Measurements from ENCODE around the gene PTTG1IP2. TPM values are rescaled to one million over a fixed set of nuclear protein-coding genes. Genes with fewer than 3 reads are reported as not detected.
"Not testable (repeated sequence)": the region's sequence is repeated elsewhere in the genome, so short reads cannot be mapped to it uniquely, and the experiment has no call there.

Gene PTTG1IP2
- total and polyA plus RNA-seq, 2 experiments from 2014 or later = not detected

DNA sequence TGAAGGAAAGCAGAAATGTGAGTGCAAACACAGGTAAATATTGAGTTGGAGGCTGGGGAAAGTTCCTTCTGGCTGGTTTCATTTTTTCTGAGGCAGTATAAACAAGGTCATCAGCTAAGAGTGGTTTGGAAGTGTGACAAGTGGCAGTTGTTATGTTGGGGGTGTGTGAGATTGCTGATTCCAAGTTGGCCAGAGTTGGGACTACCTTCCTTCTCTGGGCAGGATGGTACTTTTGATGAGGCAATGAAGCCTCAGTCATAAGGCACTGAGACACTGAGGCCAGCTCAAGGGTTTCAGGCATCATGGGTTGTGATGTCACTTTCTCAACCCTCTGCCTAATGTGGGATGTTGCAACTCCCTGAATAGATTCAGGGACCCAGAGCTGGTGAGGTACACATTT, 8.2 kb upstream of the PTTG1IP2 start (continued):
- no peak for TF ChIP-seq ZNF331 (CRISPR knock-in tag; IDR thresholded peaks at IDR 0.05; ENCODE audit: low read depth)
- TF ChIP-seq NANOG (IDR thresholded peaks at IDR 0.05; ENCODE audit: borderline replicate concordance) = no peak
- no peak for TF ChIP-seq JUNB (IDR thresholded peaks at IDR 0.05; ENCODE audit: unreplicated experiment)
- TF ChIP-seq, protein P1, sequence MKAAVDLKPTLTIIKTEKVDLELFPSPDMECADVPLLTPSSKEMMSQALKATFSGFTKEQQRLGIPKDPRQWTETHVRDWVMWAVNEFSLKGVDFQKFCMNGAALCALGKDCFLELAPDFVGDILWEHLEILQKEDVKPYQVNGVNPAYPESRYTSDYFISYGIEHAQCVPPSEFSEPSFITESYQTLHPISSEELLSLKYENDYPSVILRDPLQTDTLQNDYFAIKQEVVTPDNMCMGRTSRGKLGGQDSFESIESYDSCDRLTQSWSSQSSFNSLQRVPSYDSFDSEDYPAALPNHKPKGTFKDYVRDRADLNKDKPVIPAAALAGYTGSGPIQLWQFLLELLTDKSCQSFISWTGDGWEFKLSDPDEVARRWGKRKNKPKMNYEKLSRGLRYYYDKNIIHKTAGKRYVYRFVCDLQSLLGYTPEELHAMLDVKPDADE (IDR thresholded peaks at IDR 0.05) = no peak
- TF ChIP-seq CREB1 (CRISPR knock-in tag; IDR thresholded peaks at IDR 0.05; ENCODE audit: low read depth) = no peak
- TF ChIP-seq POLR2AphosphoS5 (IDR thresholded peaks at IDR 0.05; ENCODE audit: low read depth) = no peak

DNA sequence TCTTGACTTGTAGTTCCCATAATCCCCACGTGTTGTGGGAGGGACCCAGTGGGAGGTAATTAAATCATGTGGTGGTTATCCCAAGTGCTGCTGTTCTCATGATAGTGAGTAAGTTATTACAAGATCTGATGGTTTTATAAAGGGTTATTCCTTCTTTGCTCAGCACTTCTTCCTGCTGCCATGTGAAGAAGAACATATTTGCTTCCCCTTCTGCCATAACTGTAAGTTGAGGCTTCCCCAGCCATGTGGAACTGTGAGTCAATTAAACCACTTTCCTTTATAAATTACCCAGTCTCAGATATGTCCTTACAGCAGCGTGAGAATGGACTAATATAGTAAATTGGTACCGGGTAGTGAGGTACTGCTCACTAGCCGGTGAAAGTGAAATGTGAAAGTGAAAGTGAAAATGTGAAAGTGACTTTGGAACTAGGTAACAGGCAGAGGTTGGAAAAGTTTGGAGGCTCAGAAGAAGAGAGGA, 6.2 kb upstream of the PTTG1IP2 start:
- DNase-seq (ENCODE audit: low spot score); H3K36me3 ChIP-seq (ENCODE audit: insufficient read depth); H3K27ac Mint-ChIP-seq; H3K4me2 ChIP-seq; H3K27ac ChIP-seq (ENCODE audit: low read depth); ATAC-seq; H3K4me3 ChIP-seq; H3K79me2 ChIP-seq (replicated peaks; ENCODE audit: insufficient read depth); H3K4me3 Mint-ChIP-seq; H3F3A ChIP-seq (replicated peaks; ENCODE audit: low read depth); H3K27me3 Mint-ChIP-seq (ENCODE audit: insufficient read depth, low read depth, poor library complexity); H3K9me2 ChIP-seq (ENCODE audit: insufficient read depth); H3K4me1 Mint-ChIP-seq; H3K27me3 ChIP-seq (ENCODE audit: insufficient read depth); H2AFZ ChIP-seq; H4K20me1 ChIP-seq (replicated peaks; ENCODE audit: insufficient read depth); H3K4me1 ChIP-seq (ENCODE audit: insufficient read depth): not testable (repeated sequence)
- peaks cover 27% of the 10 kb centered on the region for H3K36me3 Mint-ChIP-seq (ENCODE audit: low read depth)
- H3K9me3 Mint-ChIP-seq = peaks cover 31% of the 10 kb centered on the region

DNA sequence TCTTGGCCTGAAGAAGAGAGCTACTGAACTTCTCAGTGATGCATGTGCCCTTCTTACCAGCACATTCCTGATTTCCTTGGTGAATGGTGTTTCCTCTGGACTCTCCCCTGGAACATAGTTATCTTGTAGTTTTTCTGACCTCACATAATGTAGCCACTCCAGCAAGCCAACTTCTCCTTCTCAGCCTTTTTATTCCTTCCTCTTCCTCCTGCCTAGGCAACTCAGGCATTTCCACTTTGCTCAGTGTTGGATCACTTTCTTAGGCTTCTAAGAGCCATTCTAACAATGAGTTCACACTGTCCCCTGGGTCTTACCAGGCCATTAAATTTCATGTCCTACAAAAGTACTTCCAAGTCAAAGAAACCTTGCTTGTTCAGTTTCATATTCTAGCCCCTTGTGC, 3.6 kb upstream of the PTTG1IP2 start:
- H3K4me3 Mint-ChIP-seq = no peak overlapping the region
- H3K36me3 ChIP-seq (ENCODE audit: insufficient read depth) = no peaks in the 10 kb centered on the region; the same call in 1 of the 2 replicates
- H3K36me3 Mint-ChIP-seq (ENCODE audit: low read depth) = peaks cover 27% of the 10 kb centered on the region
- no peaks in the 10 kb centered on the region for H3K4me1 ChIP-seq (ENCODE audit: insufficient read depth)
- peaks cover 31% of the 10 kb centered on the region for H3K9me3 Mint-ChIP-seq
- no peaks in the 10 kb centered on the region for H3K27me3 ChIP-seq (ENCODE audit: insufficient read depth)
- no peaks in the 10 kb centered on the region for H4K20me1 ChIP-seq (replicated peaks; ENCODE audit: insufficient read depth)
- no peak overlapping the region for H3K4me2 ChIP-seq
- no peaks in the 10 kb centered on the region for H3K79me2 ChIP-seq (replicated peaks; ENCODE audit: insufficient read depth)
- H3K4me3 ChIP-seq = no peak overlapping the region
- TF ChIP-seq, protein P2, sequence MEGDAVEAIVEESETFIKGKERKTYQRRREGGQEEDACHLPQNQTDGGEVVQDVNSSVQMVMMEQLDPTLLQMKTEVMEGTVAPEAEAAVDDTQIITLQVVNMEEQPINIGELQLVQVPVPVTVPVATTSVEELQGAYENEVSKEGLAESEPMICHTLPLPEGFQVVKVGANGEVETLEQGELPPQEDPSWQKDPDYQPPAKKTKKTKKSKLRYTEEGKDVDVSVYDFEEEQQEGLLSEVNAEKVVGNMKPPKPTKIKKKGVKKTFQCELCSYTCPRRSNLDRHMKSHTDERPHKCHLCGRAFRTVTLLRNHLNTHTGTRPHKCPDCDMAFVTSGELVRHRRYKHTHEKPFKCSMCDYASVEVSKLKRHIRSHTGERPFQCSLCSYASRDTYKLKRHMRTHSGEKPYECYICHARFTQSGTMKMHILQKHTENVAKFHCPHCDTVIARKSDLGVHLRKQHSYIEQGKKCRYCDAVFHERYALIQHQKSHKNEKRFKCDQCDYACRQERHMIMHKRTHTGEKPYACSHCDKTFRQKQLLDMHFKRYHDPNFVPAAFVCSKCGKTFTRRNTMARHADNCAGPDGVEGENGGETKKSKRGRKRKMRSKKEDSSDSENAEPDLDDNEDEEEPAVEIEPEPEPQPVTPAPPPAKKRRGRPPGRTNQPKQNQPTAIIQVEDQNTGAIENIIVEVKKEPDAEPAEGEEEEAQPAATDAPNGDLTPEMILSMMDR (conservative IDR thresholded peaks at IDR 0.05; ENCODE audit: low read depth in 2 of 2) = no peak
- TF ChIP-seq, protein P1 (IDR thresholded peaks at IDR 0.05) = no peak
- TF ChIP-seq, protein P3, sequence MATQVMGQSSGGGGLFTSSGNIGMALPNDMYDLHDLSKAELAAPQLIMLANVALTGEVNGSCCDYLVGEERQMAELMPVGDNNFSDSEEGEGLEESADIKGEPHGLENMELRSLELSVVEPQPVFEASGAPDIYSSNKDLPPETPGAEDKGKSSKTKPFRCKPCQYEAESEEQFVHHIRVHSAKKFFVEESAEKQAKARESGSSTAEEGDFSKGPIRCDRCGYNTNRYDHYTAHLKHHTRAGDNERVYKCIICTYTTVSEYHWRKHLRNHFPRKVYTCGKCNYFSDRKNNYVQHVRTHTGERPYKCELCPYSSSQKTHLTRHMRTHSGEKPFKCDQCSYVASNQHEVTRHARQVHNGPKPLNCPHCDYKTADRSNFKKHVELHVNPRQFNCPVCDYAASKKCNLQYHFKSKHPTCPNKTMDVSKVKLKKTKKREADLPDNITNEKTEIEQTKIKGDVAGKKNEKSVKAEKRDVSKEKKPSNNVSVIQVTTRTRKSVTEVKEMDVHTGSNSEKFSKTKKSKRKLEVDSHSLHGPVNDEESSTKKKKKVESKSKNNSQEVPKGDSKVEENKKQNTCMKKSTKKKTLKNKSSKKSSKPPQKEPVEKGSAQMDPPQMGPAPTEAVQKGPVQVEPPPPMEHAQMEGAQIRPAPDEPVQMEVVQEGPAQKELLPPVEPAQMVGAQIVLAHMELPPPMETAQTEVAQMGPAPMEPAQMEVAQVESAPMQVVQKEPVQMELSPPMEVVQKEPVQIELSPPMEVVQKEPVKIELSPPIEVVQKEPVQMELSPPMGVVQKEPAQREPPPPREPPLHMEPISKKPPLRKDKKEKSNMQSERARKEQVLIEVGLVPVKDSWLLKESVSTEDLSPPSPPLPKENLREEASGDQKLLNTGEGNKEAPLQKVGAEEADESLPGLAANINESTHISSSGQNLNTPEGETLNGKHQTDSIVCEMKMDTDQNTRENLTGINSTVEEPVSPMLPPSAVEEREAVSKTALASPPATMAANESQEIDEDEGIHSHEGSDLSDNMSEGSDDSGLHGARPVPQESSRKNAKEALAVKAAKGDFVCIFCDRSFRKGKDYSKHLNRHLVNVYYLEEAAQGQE (IDR thresholded peaks at IDR 0.05; ENCODE audit: unreplicated experiment) = no peak
- TF ChIP-seq POLR2AphosphoS5 (IDR thresholded peaks at IDR 0.05; ENCODE audit: low read depth) (no peak), ZNF331 (CRISPR knock-in tag; IDR thresholded peaks at IDR 0.05; ENCODE audit: low read depth) (no peak), JUNB (IDR thresholded peaks at IDR 0.05; ENCODE audit: unreplicated experiment) (no peak), ZNF114 (CRISPR knock-in tag; IDR thresholded peaks at IDR 0.05) (no peak), EZH2phosphoT487 (IDR thresholded peaks at IDR 0.05; ENCODE audit: unreplicated experiment) (no peak)
- no peaks in the 10 kb centered on the region for H3K4me1 Mint-ChIP-seq
- DNase-seq (ENCODE audit: low spot score) (no peak), ATAC-seq (no peak)
- H3K9me2 ChIP-seq (ENCODE audit: insufficient read depth) = peaks cover 10% of the 10 kb centered on the region
- no peaks in the 10 kb centered on the region for H3F3A ChIP-seq (replicated peaks; ENCODE audit: low read depth)
- peaks cover 4% of the 10 kb centered on the region for H3K27me3 Mint-ChIP-seq (ENCODE audit: insufficient read depth, low read depth, poor library complexity)
- H3K27ac ChIP-seq (ENCODE audit: low read depth) = no peak overlapping the region
- H3K27ac Mint-ChIP-seq = no peak overlapping the region
- no peak overlapping the region for H2AFZ ChIP-seq

Data from GM23338 (cell line).